Measurements from ENCODE around the gene TENT5A.

The TENT5A gene

GRCh38 chr6:81771097-81771496 lies 18.6 kb upstream of the TENT5A start:
- H3K36me3 ChIP-seq (ENCODE audit: control insufficient read depth in 2 of 2, insufficient read depth in 1 of 2, low read length in 2 of 2): no peaks in the 10 kb centered on the region
- no peak overlapping the region for H3K4me3 ChIP-seq (ENCODE audit: low read depth, low read length)
- ChIA-PET POLR2A (no interaction called here), CTCF (no interaction called here)
- no peak overlapping the region for H3K27ac ChIP-seq (ENCODE audit: extremely low read depth, low read depth, low read length)
- H3K9me3 ChIP-seq (ENCODE audit: control insufficient read depth, insufficient read depth, low read depth, low read length): no peaks in the 10 kb centered on the region
- TF ChIP-seq ZFP3 (tag by site-specific recombination; IDR thresholded peaks at IDR 0.05; ENCODE audit: low read depth) (no peak), KLF8 (tag by site-specific recombination; IDR thresholded peaks at IDR 0.05) (no peak), ZNF26 (tag by site-specific recombination; IDR thresholded peaks at IDR 0.05) (no peak), SALL2 (tag by site-specific recombination; IDR thresholded peaks at IDR 0.05; ENCODE audit: borderline replicate concordance) (no peak), ZNF624 (tag by site-specific recombination; IDR thresholded peaks at IDR 0.05) (no peak), ZNF426 (tag by site-specific recombination; IDR thresholded peaks at IDR 0.05) (no peak), ZNF24 (tag by site-specific recombination; IDR thresholded peaks at IDR 0.05) (no peak), ZBTB11 (tag by site-specific recombination; conservative IDR thresholded peaks at IDR 0.05; ENCODE audit: low read depth) (no peak), SETDB1 (IDR thresholded peaks at IDR 0.05; ENCODE audit: insufficient read length, low read length) (no peak), ZNF366 (tag by site-specific recombination; conservative IDR thresholded peaks at IDR 0.05) (no peak), ZNF292 (tag by site-specific recombination; IDR thresholded peaks at IDR 0.05; ENCODE audit: borderline replicate concordance, low read depth) (no peak), ZSCAN30 (tag by site-specific recombination; IDR thresholded peaks at IDR 0.05) (no peak), ZSCAN23 (tag by site-specific recombination; IDR thresholded peaks at IDR 0.05) (no peak), ZNF239 (tag by site-specific recombination; IDR thresholded peaks at IDR 0.05) (no peak), REPIN1 (tag by site-specific recombination; IDR thresholded peaks at IDR 0.05; ENCODE audit: low read depth) (no peak), ZNF514 (tag by site-specific recombination; IDR thresholded peaks at IDR 0.05) (no peak), ZNF341 (tag by site-specific recombination; IDR thresholded peaks at IDR 0.05; ENCODE audit: low read depth) (no peak)
- H3K4me1 ChIP-seq (ENCODE audit: control insufficient read depth, insufficient read depth, low read length): peaks cover 7% of the 10 kb centered on the region; the same call in 1 of the 2 replicates

GRCh38 chr6:81770381-81770780 lies 17.9 kb upstream of the TENT5A start:
- H3K4me3 ChIP-seq (ENCODE audit: low read depth, low read length): no peak overlapping the region
- H3K4me1 ChIP-seq (ENCODE audit: control insufficient read depth, insufficient read depth, low read length): peaks cover 9% of the 10 kb centered on the region; the same call in 1 of the 2 replicates
- no peaks in the 10 kb centered on the region for H3K9me3 ChIP-seq (ENCODE audit: control insufficient read depth, insufficient read depth, low read depth, low read length)
- ChIA-PET POLR2A (no interaction called here), CTCF (no interaction called here)
- H3K36me3 ChIP-seq (ENCODE audit: control insufficient read depth in 2 of 2, insufficient read depth in 1 of 2, low read length in 2 of 2): no peaks in the 10 kb centered on the region
- TF ChIP-seq PRDM10 (tag by site-specific recombination; IDR thresholded peaks at IDR 0.05): no peak
- TF ChIP-seq KLF16 (tag by site-specific recombination; IDR thresholded peaks at IDR 0.05): no peak
- TF ChIP-seq ZNF529 (tag by site-specific recombination; IDR thresholded peaks at IDR 0.05; ENCODE audit: insufficient replicate concordance): no peak
- no peak overlapping the region for H3K27ac ChIP-seq (ENCODE audit: extremely low read depth, low read depth, low read length)
